ENCODE measurements around the gene GSG1L. TPM values are rescaled to one million over a fixed set of nuclear protein-coding genes. Genes with fewer than 3 reads are reported as not detected.

Gene GSG1L
- polyA plus RNA-seq, 3 donors = not detected

DNA sequence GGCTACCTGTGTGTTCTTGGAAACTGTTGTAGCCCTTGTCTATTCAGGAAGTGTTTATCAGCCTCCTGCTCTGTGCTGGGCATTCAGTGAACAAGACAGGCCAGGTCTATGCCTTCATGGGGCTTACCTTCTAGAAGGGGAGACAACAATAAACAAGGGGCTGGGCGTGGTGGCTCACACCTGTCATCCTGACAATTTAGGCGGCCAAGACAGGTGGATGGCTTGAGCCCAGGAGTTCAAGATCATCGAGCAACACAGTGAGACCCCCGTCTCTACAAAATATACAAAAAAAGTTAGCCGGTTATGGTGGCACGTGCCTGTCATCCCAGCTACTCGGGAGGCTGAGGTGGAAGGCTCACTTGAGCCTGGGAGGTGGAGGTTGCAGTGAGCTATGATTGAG is 5.5 kb upstream of the GSG1L start:
- H4K20me1 ChIP-seq (ENCODE audit: insufficient read depth, low read length) = no peaks in the 10 kb centered on the region
- Mint-ChIP-seq H3K4me3 (no peak overlapping the region), H3K27ac (no peak overlapping the region), H3K4me1 (no peaks in the 10 kb centered on the region), H3K36me3 (no peaks in the 10 kb centered on the region), H3K9me3 (no peaks in the 10 kb centered on the region), H3K27me3 (ENCODE audit: low read depth in 3 of 3) (peaks cover 19 to 32% (median 29%) of the 10 kb centered on the region in 3 donors)
- H3K4me3 ChIP-seq (replicated peaks in 1 of 3; ENCODE audit: low read depth in 2 of 3, low read length in 3 of 3) = no peak overlapping the region
- TF ChIP-seq, protein P1, sequence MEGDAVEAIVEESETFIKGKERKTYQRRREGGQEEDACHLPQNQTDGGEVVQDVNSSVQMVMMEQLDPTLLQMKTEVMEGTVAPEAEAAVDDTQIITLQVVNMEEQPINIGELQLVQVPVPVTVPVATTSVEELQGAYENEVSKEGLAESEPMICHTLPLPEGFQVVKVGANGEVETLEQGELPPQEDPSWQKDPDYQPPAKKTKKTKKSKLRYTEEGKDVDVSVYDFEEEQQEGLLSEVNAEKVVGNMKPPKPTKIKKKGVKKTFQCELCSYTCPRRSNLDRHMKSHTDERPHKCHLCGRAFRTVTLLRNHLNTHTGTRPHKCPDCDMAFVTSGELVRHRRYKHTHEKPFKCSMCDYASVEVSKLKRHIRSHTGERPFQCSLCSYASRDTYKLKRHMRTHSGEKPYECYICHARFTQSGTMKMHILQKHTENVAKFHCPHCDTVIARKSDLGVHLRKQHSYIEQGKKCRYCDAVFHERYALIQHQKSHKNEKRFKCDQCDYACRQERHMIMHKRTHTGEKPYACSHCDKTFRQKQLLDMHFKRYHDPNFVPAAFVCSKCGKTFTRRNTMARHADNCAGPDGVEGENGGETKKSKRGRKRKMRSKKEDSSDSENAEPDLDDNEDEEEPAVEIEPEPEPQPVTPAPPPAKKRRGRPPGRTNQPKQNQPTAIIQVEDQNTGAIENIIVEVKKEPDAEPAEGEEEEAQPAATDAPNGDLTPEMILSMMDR (IDR thresholded peaks at IDR 0.05) = no peak
- H3K27me3 ChIP-seq (ENCODE audit: control insufficient read depth in 2 of 2, insufficient read depth in 2 of 2, low read length in 2 of 2) = peaks cover 8 to 16% of the 10 kb centered on the region in 2 donors
- no peak overlapping the region for H3K27ac ChIP-seq (ENCODE audit: low read depth in 1 of 2, low read length in 2 of 2)
- no peak overlapping the region for H2AFZ ChIP-seq (ENCODE audit: insufficient read depth, low read depth, low read length, poor library complexity, severe bottlenecking)
- 93% methylated on average over 3 of the region's 7 CpGs for WGBS (ENCODE audit: insufficient coverage)
- intact Hi-C loops (cut with micrococcal nuclease) = no loop called here
- no peaks in the 10 kb centered on the region for H3K79me2 ChIP-seq (ENCODE audit: insufficient read depth, low read length)
- no peaks in the 10 kb centered on the region for H3K36me3 ChIP-seq (replicated peaks in 1 of 2; ENCODE audit: control insufficient read depth in 1 of 2, insufficient read depth in 2 of 2, low read length in 2 of 2)
- no peak overlapping the region for H3K4me2 ChIP-seq (replicated peaks; ENCODE audit: extremely low read depth, low read length, poor library complexity, severe bottlenecking)
- no peak for DNase-seq
- no peaks in the 10 kb centered on the region for H3K9me3 ChIP-seq (replicated peaks in 1 of 2; ENCODE audit: control insufficient read depth in 1 of 2, insufficient read depth in 1 of 2, low read length in 2 of 2)
- no peaks in the 10 kb centered on the region for H3K4me1 ChIP-seq (ENCODE audit: control insufficient read depth in 1 of 2, insufficient read depth in 2 of 2, low read length in 2 of 2)
- H3K9ac ChIP-seq (ENCODE audit: insufficient read depth, low read length, poor library complexity, severe bottlenecking) = no peak overlapping the region

DNA sequence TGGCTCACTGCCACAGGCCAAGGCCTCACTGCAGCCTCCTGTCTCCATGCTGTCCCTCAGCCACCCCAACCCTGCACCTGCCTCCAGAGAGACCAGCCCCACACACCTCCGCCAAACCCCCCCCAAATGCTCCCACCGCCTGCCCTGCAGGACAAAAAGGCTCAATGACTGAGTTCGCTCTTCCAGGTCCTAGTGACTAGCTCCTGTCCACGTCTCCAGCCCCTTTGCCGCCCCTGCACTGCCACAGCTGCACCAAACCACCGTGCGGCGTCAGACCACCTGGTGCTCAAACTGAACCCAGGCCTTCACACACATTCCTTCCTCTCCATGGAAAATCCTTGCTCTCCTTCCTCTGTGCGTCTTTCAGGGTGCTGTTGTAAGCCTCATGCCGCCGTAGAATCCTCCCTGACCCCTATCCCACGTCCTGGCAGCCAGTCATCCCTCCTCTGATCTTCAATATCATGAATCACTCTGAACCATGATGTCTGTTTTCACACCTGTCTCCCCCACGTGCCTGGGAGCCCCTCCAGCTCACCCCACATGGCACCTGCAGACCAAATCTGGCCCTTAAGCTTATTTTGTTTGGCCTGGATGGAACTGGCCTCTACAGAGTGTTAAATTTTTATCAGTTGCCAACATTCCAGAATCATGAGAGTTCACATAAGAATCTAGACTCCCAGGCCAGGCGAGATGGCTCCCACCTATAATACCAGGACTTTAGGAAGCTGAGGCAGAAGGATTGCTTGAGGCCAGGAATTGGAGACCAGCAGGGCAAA is 4.3 kb upstream of the GSG1L start:
- H3K9me3 Mint-ChIP-seq = no peaks in the 10 kb centered on the region
- Histone ChIP-seq H3K4me1 (ENCODE audit: control insufficient read depth in 1 of 2, insufficient read depth in 2 of 2, low read length in 2 of 2) (no peaks in the 10 kb centered on the region), H3K36me3 (replicated peaks in 1 of 2; ENCODE audit: control insufficient read depth in 1 of 2, insufficient read depth in 2 of 2, low read length in 2 of 2) (no peaks in the 10 kb centered on the region), H3K4me2 (replicated peaks; ENCODE audit: extremely low read depth, low read length, poor library complexity, severe bottlenecking) (no peak overlapping the region), H3K4me3 (replicated peaks in 1 of 3; ENCODE audit: low read depth in 2 of 3, low read length in 3 of 3) (no peak overlapping the region), H2AFZ (ENCODE audit: insufficient read depth, low read depth, low read length, poor library complexity, severe bottlenecking) (no peak overlapping the region), H4K20me1 (ENCODE audit: insufficient read depth, low read length) (no peaks in the 10 kb centered on the region), H3K27me3 (ENCODE audit: control insufficient read depth in 2 of 2, insufficient read depth in 2 of 2, low read length in 2 of 2) (peaks cover 8 to 19% of the 10 kb centered on the region in 2 donors), H3K9me3 (replicated peaks in 1 of 2; ENCODE audit: control insufficient read depth in 1 of 2, insufficient read depth in 1 of 2, low read length in 2 of 2) (no peaks in the 10 kb centered on the region), H3K79me2 (ENCODE audit: insufficient read depth, low read length) (no peaks in the 10 kb centered on the region), H3K27ac (ENCODE audit: low read depth in 1 of 2, low read length in 2 of 2) (no peak overlapping the region), H3K9ac (ENCODE audit: insufficient read depth, low read length, poor library complexity, severe bottlenecking) (no peak overlapping the region)
- H3K27me3 Mint-ChIP-seq (ENCODE audit: low read depth in 3 of 3) = peaks cover 21 to 35% (median 35%) of the 10 kb centered on the region in 3 donors
- 87% methylated on average over 13 of the region's 14 CpGs for whole genome bisulfite sequencing (ENCODE audit: insufficient coverage)
- no peaks in the 10 kb centered on the region for H3K36me3 Mint-ChIP-seq
- H3K4me3 Mint-ChIP-seq = no peak overlapping the region
- intact Hi-C loops (cut with micrococcal nuclease) = no loop called here
- TF ChIP-seq, protein P1 (IDR thresholded peaks at IDR 0.05) = no peak
- H3K4me1 Mint-ChIP-seq = no peaks in the 10 kb centered on the region
- no peak overlapping the region for H3K27ac Mint-ChIP-seq
- no peak for DNase-seq

All from CD14-positive monocyte (primary cell).